HG02981 (cell line): Measurements from ENCODE around the gene SGPL1.

Experiments
- ATAC-seq: cut with Tn5 transposase; IDR thresholded peaks from one replicate; pipeline ENCODE4 v1.9.1; 2021; ENCODE audit warnings: mild to moderate bottlenecking, moderate library complexity; ENCODE audit not compliant: unreplicated experiment

Gene SGPL1

GRCh38 chr10:70903262-70903921 lies 87.6 kb downstream of the SGPL1 start:
- ATAC-seq = no peak

DNA sequence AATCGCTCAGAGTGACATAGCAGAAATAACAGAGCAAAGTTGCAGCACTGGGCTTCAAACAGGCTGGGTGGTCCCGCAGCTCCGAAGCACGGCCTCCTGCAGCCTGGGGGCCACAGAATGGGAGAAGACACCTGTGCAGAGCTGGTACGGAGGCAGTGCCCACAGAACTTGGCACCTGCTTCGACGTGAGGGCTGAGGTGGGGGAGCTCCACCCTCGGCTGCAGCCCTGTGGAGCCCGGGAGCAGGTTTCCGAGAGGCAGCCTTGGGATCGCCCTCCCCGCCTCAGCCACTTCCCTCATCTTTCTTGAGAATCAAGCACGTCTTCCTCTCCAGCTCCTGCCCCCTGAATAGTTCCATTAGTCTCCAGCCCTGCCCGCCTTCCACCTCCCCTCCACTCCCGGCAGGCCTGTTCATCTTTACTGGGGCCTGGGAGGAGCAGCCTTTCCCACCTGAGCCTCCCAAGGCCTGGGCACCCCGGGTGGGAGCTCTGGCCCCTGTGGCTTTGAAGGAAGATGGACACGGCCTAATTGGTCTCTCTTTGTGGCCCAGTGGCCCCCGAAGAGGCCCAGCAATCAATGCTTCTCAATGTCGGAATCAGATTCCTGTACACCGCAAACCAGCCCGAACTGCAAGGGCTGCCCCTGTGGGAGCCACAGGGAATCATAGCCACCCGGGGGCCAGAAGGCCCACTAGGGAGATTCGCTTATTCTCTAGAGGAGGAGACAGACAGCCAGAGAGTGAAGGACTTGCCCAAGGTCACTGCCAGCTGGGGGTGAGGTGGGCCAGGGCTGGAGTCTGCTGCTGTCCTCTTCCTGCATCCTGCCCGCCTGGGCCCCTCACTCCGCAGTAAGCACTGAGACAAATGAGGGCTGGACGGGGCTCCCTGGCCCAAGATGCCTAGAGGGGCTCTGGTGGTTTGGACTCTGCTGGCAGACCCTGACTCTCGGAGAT lies 89.6 kb downstream of the SGPL1 start:
- no peak for ATAC-seq

DNA sequence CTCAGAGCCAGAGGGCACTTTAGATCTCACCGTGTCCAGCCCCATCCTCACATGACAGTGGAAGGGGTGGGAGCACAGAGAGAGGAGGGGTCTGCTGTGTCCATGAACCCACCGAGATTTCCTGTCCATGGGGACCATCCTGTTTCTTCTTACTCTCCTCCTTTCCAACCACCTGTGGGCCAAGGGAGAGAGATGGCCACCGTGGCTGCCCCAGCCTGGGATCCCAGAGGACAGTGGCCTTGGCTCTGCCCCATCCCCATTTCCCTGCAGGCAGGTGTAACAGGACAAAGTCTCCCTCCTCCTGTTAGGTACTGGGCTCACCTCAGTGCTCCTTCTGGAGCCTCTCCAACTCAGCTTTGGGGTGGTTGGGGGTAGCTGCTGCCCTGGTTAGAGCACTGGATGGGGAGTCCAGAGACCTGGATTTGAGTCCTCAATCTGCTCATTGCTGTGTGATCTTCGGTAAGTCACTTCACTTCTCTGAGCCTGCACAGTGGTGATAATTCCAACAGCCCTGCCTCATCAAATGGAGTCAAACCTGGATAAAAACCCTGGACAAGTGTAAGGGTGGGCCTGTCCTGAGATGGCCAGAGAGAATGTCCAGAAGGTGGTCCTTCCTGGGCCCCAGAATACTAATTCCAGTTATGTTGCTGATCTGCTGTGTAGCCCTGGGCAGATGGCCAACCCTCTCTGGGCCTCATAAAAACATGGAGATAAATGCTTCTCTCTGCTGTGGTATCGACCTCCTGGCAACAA lies 90.5 kb downstream of the SGPL1 start:
- ATAC-seq = no peak

DNA sequence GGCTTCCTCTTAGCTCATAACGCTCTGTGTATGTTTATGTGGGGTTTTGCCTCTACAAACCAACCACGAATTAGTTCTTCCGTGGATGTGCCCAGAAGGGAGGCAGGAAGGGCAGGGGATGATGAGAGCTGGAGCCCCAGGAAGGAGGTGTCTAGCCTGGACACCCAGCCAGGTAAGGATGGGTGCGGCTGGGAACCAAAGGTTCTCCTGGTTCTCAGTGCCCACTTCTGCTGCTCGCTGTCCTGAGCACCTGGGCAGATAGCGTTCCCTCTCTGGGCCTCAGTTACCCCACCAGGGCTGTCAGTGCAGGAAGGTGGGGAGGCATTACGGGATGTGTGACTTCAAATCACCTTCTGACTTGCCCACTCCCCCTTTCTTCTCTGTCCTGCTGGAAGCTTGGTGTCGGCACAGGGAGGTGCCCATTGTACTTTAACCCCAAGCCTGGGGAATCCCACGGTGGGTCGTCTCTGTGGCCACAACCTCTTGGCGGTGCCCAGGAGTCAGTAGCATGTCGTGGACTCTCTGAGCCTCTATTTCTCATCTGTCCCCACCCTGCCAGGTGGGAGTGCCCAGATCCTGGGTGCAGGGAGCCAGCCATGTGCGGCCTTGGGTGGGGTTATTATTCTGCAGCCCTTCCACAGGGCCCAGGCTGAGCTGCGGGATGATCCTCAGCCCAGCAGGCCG lies 91.3 kb downstream of the SGPL1 start:
- no peak for ATAC-seq

- ATAC-seq = no peak
Observed at GRCh38 chr10:70907637-70908405, 92.1 kb downstream of the SGPL1 start.

- ATAC-seq = no peak
Observed at GRCh38 chr10:70908406-70909296, 92.9 kb downstream of the SGPL1 start.

GRCh38 chr10:70909326-70909935 lies 93.7 kb downstream of the SGPL1 start:
- ATAC-seq = no peak

DNA sequence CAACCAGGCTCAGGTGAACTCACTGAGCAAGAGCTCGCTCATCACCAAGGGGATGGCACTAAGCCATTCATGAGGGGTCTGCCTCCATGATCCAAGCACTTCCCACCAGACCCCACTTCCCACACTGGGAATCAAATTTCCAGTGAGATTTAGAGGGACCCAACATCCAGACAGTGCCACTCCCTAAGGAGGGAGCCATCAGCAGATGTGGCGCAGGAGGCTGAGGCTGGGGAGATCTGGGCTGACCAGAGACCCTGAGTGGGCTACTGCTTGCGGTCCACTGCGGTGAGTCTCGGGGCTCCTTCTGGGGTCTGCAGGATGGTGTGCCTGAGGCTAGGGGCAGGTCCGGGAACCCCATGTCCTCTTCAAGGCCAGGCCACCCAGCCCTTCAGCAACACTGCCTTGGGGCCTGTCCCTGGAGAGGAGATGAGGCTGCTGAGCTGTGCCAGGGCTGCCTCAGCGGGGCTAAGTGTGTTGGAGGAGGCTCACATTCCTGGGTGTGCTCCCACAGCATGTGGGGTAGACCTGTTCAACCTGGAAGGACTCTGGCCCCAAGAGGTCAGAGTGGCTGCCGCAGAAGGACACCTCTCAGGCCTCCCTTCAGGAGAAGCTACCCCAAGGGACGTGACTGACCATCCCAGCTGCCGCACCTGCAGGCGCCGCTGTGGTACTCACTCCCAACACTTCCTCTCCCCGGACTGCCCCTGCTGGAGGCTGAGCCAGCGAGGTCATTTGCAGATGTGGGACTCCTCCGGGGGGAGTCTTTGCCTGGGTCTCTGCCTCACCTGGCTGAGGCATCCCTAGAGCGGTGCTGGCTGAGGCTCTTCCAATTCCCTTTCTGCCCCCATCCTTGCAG lies 95.0 kb downstream of the SGPL1 start:
- ATAC-seq = no peak

DNA sequence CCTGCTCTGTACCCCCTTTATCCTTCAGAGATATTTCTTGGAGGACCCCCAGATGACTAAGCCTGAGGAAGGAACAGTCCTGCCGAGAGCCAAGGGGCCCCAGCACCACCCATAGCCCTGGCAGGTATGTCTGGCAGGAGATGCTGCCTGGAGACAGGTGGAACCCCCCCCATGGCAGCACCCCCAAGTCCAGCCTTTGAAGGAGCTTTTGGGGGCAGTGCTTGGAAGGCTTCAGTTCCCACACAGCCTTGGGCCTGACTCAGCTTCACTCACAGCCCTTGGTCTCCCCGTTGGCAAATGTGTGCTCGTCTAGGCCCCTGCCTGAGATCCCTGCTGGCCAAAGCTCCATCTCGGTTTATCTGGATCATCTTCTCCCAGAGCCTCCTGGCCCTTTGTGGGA lies 95.6 kb downstream of the SGPL1 start:
- no peak for ATAC-seq

- ATAC-seq = no peak
Observed at GRCh38 chr10:70912556-70912955, 96.8 kb downstream of the SGPL1 start.

DNA sequence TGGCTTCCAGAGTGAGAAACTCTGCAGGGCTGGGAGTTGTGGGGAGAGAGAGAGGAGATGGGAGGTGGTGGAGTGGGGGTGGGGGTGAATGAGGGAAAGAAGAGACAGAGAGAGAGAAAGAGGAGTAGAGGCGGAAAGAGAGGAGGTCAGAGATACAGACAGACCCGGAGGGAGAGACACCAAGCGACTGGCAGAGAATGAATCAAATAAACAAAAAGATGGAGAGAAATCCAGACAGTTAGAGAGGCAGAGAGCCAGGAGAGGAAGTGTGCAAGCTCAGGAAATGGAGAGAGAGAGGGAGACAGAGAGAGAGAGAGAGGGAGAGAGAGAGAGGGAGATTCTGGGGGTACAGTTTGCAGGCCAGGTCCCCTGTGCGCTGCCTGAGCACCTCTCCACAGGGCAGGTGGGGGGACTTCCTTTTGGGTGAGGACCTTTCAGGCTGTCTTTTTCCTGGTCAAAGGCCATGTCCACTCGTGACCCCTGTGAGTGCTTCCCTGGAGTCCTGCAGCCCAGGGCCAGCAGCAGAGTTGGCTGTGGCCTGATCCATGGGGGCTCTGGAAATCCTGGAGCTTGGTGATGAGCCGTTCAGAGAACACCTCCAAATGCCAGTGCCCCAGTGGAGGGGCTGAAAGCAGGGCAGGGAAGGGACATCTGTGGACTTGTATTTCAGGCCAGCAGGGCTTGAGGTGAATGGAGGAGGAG lies 97.6 kb downstream of the SGPL1 start:
- no peak for ATAC-seq

DNA sequence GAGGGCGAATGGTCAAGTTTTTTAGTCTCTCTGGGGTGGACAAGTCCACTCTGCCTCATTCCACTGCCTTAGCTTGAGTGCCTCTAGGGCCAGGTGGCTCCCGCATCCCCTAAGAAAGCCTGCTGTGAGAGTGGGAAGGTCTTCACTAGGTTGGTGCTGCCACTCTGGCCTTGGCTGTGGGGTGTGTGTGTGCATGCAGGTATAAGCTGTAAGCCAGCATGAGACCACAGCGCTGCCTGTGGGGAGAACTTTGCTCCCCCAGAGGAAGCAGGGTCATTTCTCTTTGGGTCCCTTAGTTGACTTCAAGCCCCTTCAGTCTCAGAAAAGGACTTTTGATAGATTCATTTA lies 98.1 kb downstream of the SGPL1 start:
- no peak for ATAC-seq

- ATAC-seq = no peak
Observed at GRCh38 chr10:70914316-70914864, 98.6 kb downstream of the SGPL1 start.

DNA sequence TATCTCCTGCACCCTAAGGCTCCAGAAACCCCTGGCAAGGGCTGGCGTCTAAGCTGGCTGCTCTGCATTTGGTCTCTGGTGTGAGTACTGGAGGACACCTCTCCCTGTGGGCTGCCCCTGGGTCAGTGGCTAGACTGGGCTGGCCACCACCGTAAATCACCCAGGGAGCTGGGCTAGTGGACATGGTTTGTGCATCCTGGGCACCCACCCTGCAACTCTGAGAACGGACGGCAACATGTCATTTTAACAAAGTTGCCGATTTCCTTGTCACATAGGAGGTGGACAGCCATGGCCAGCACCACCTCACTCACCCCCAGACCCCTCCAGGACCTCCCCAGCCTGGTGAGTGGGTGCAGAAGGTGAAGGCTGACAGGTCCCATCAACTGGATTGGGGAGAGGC lies 99.5 kb downstream of the SGPL1 start:
- no peak for ATAC-seq

- no peak for ATAC-seq
Observed at GRCh38 chr10:70915806-70916205, 100.1 kb downstream of the SGPL1 start.

DNA sequence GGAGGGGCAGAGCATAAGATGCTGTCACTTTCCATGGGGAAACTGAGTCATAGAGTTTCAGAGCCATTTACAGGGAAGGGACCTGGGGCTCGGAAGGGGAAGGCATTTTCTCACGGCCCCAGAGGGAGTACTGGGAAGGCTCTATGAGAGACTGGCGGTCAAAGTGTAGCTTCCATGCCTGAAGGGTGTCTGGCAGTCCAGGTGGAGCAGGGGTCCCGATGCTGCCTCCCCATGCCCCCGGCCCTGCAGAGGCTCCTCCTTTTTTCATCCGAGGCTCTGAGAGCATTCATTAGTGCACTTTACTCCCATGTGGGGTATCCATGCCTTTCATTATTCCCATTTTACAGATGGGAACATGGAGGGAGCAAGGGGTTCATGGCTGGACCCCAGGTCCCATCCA lies 100.5 kb downstream of the SGPL1 start:
- ATAC-seq = no peak

DNA sequence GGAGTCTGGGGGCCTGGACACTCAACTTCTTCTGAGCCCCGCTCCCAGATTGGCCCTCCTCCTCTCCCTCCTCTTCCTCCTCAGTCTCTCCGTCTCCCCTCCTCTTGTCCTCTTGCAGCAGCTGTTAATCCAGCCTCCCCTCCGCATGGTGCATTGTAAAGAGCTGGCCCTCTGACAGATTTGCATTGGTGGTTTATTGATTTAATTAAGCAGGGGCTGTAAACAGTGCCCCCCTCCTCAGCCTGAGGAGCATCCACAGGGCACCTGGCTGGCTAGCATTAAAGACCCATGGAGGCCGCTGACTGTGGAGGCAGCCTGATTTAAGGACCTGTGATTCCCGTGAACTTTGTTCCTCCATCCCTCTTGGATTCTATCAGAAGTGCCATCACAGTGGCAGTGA lies 101.5 kb downstream of the SGPL1 start:
- ATAC-seq = no peak
